Lower leg skin (tissue), 3 donors: Measurements from ENCODE around the gene IMPACT.

Experiments
- CTCF ChIP-seq, 3 donors: fragments of 450-650 bp; IDR thresholded peaks; one replicate each; pipeline ENCODE4 v1.5.1; 2016; ENCODE audit warnings: antibody characterized with exemption in 3 of 3, mild to moderate bottlenecking in 3 of 3, moderate library complexity in 2 of 3
- POLR2A ChIP-seq, 2 donors: fragments of 450-650 bp; IDR thresholded peaks; one replicate each; pipeline ENCODE4 v1.6.1; 2016 to 2017; ENCODE audit warnings: antibody characterized with exemption in 2 of 2, mild to moderate bottlenecking in 1 of 2, moderate library complexity in 1 of 2

GRCh38 chr18:24472591-24472990, 46.1 kb downstream of the IMPACT start:
- TF ChIP-seq CTCF (IDR thresholded peaks at IDR 0.05), result no peak
- no peak for TF ChIP-seq POLR2A (IDR thresholded peaks at IDR 0.05)
